Muscle of back (tissue), 11 donors: ENCODE results near the gene GPR26. TPM values are rescaled to one million over a fixed set of nuclear protein-coding genes. Genes with fewer than 3 reads are reported as not detected.

Experiments
- DNase-seq, 3 donors: peaks; one replicate each; pipeline versions ENCODE4 v3.0.0 to v3.0.0-alpha.2; 2013
- polyA plus RNA-seq, 10 donors: library from polyadenylated mRNA; unstranded; fragments of 120-200 nt; gene quantifications; one replicate each; pipeline ENCODE4 v1.2.1, GENCODE V29; 2013; ENCODE audit not compliant: insufficient read length in 10 of 10

Gene GPR26
- polyA plus RNA-seq, 10 donors: not detected

GRCh38 chr10:123645615-123646014 is 20.5 kb upstream of the GPR26 start:
- no peak for DNase-seq

- no peak for DNase-seq
Observed at GRCh38 chr10:123648595-123648994, 17.6 kb upstream of the GPR26 start.

GRCh38 chr10:123649676-123650075 is 16.5 kb upstream of the GPR26 start:
- no peak for DNase-seq

DNA sequence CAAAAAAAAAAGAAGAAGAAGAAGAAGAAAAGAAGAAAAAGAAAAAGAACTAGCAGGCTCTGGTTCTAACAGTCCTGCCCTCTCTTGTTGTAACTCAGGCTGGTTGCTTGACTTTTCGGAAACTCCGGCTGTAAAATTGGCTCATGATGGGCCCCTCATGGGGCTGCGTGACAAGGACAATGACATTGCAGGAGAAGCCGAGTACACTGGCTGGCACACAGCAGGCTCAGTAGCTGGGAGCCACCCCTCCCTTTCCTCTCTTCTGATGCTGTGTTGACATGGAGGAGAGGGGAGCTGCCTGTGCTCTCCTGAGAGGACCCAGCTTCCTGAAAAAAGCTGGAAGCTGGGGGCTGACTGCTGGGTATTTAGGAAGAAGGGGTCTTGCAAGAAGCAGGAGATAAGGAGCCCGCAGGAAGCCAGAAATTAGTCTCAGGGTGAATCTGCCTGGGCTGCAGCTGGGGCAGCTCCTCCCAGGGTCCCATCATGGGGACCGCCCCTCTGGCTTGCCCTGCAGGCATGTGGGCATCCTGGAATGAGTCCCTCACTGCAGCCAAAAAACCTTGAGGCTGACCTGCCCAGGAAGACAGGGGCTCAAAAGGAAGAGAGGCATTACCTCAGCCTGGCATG is 14.6 kb upstream of the GPR26 start:
- DNase-seq: no peak

DNA sequence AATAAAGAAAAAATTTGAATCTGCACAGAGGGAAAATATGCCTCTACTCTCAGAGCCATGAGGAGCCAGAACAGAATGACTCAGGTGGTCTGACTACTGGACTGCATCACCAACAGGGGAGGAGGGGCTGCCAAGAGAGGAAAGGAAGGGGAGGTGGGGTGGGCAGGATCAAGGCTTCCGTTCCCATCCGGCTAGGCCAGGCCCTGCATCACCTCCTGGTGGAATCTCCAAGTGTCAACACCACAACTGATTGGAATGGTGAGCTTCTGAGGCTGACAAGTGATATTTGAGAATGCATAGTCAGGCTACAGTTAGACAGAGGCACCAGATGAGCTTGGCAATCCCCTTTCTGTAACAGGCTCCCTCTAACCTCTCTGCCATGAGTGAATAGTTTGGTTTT is 10.4 kb upstream of the GPR26 start:
- no peak for DNase-seq

- DNase-seq: no peak
Observed at GRCh38 chr10:123663522-123663921, 2.6 kb upstream of the GPR26 start.

DNA sequence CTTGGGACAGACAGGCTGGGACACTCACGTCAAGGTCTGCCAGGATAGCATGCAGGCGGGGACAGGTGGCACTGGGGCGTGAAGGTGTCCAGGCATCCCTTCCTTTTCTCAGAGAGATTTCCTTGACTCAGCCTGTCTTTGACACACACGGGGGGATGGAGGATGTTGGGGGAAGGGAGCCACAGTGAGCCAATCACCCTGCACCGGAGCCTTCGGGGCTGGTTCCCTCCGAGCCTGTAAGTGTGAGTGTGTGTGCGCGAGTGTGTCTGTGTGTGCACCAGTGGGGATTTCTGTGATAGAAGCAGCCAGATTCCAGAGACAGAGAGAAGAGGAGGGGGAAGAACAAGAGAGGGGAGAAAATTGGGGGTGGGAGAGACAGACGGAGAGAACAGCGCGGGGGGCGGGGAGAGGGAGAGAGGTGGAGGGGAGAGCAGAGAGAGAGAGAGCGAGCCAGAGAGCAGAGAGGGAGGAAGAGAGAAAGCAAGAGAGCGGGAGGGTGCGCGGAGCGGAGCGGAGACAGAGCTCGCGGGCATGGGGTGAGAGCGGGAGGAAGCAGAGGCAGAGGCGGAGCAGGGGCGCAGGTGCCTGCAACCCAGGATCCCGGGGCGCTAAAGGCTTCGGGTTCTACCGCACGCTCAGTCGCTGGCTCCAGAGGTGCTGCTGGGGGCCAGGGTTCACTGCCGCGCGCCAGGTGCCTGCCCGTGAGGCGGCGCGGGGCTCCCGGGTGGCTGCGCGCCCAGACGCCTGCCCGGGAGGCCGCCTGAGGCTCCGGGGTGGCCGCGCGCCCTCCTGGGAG is 466 bp upstream of the GPR26 start:
- DNase-seq: no peak

DNA sequence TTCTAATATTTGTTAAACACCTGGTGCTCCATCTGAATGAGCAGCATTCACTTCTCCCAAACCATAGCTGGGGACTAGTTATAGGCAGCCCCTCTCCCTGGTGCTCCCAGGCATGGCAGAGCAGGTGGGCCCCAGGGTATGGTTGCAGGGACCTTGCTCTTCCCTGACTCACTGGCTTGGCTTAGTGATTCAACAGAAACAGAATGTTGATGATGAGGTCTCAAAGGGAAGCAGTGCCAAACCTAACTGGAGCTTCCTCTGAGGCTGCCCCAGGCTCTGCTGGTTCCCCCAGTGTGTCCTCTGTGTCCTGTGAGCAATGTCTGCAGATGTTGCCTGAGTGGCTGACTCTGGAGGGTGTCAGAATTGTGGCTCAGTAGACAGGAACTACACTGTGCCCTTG is 3.7 kb downstream of the GPR26 start:
- no peak for DNase-seq

DNA sequence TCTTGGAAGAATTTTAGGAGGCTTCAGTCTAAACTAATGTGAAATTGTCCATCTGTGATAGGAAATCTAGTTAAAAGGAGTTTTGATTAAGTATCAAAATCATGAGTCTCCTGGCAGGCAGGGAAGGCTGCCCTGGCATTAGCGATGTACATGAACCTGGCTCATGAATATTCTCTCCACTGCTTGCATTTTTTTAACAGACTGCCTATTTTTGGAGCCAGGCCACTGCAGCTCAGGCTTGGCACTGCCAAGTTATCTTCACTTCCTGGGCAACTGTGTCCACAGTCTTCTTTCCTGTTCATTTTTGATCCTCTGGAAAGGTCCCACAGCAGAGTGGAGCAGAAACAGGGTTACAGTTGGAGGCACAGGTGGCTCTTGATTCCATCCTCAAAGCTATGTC is 7.0 kb downstream of the GPR26 start:
- DNase-seq: no peak

GRCh38 chr10:123674741-123675140 is 8.6 kb downstream of the GPR26 start:
- no peak for DNase-seq

- DNase-seq: no peak
Observed at GRCh38 chr10:123675811-123676210, 9.7 kb downstream of the GPR26 start.

DNA sequence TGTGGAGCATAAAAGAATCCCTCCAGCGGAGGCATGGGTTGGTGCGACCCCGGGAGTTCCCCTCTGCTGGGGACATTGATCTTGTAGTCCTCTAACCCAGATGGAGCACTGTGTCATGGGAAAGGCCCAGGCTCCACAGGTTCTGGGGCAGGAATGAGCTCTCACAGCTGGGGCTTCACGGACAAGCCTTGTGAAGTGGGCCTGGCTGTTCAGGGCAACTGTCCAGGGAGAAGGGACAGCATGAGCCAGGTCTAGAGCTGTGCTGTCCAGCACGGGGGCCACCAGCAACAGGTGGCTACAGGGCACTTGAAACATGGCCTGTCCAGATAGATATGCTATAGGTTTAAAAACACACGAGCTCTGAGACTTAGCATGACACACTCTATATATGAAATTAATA is 11.4 kb downstream of the GPR26 start:
- no peak for DNase-seq

DNA sequence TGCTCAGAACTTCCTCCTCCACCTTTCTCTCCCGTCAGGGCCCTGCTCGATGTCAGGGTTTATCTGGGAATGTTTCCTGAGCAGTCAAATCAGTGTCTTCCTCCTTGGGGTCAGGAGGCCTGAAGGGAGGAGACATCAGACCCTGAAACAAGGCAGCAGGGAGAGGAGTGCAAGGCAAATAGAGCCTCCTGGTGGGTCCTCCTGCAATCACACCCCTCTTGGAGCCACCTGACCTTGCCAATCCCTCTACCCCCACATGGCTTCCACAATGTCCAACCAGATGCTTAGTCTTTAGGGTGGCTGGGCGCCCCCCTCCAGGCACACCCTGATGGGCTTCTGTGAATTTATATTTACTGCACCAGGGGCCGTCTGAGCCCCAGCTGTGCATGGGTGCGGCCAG is 12.2 kb downstream of the GPR26 start:
- DNase-seq: no peak

DNA sequence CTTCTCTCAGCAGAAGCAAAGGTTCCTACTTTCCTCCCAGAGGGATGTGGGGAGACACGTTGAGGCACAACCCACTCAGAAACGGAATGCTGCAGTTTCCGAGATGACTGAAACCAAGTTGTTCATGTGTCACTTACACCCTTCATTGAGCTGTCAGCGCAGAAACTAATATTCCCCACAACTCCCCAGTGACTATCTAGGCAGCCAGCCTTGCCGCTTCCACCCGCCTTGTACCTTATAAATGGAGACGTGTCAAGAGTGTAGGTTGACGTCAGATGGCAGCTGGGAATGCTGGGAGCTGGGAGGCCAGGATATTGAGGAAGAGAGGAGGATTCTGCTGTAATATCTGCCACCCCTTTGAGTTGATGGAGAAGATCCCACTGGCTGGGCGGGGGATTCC is 15.1 kb downstream of the GPR26 start:
- DNase-seq: no peak

GRCh38 chr10:123682477-123682876 is 16.3 kb downstream of the GPR26 start:
- no peak for DNase-seq

GRCh38 chr10:123683459-123683858 is 17.3 kb downstream of the GPR26 start:
- DNase-seq: no peak

GRCh38 chr10:123683865-123684264 is 17.7 kb downstream of the GPR26 start:
- DNase-seq: no peak

- no peak for DNase-seq
Observed at GRCh38 chr10:123685260-123685659, 19.1 kb downstream of the GPR26 start.

DNA sequence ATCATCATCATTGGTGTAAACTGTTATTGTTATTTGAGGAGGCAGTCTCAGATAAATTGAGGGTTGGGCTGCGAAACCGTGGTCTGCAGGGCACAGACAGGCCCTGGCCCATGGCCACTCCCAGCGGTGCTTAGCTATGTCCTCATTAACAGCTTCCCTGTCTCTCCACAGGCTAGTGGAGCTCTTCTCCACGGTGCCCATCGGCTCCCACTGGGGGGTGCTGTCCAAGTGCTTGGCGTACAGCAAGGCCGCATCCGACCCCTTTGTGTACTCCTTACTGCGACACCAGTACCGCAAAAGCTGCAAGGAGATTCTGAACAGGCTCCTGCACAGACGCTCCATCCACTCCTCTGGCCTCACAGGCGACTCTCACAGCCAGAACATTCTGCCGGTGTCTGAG is 21.6 kb downstream of the GPR26 start:
- no peak for DNase-seq

DNA sequence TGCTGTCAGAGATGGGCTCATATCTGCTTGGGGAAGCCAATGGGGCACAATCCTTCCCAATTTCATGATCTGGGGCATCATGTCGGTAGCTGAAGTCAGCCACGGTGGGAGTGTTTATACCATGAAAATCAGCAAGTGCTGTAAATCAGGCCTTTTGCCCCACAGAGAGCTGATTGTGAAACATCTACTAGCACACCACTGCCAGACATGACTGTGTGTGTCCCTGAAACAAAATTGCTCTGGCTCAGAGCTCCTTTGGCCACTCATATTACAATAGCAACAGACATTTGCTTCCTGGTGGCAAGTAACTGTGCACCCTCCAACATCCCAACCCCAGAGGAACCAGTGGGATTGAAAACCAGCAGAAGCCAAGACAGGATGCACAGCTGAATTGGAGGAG is 23.7 kb downstream of the GPR26 start:
- no peak for DNase-seq

DNA sequence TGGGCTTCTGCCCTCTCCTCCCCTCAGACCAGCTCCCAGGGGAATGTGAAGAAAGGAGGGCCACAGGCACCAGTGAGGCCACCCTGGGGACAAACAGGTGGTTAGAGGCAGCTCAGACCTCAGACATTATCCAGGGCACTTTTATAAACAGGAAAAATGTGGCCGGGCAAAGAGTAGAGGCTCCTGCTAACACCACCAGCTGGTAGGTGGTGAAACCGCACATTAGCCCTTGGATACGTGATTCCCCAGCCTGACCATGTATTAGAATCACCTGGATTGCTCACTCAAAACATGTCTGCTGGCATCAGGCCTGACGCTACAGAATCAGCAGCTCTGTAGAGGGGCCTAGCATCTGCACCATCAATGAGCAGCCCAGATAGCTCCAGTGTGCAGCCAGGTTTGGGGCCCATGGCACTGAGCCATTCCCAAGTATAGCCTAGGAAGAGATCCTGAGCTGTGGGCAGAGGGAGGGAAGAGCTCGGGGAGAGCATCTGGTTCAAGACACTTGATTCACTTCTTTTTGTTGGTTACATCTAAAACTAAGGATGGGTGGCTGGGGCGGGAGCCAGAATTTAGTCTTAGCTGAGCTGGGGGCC is 37.1 kb downstream of the GPR26 start:
- DNase-seq: no peak

DNA sequence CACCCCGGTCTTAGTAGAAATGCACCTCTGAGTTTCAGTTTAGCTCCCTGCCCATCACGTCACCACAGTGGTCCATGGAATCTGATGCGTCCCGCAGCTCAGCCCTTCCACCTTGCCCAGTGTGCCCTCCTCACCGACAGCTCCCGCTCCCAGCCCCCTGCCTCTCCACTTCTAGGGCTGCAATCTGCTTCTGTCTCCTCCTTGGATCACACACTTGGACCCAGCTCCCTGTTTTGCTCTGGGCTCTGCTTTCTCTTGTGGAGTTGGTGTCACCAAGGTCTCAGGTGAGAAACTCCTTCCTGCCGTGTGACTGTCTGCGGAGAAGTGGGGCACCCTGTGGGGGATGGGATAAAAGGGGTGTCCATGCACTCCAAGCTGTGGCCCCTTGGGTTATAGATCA is 37.9 kb downstream of the GPR26 start:
- DNase-seq: no peak

GRCh38 chr10:123704812-123705211 is 38.7 kb downstream of the GPR26 start:
- DNase-seq: no peak
